WERI-Rb-1 (cell line): Measurements from ENCODE around the gene MACC1.

Experiments used
- DNase-seq: peaks from one replicate; pipeline ENCODE4 v3.0.0-alpha.2; 2020
- H3K27ac ChIP-seq: fragments of 250-450 bp; sonication (Bioruptor Pico); 2 replicates; pipeline ENCODE4 v1.5.1; 2020; ENCODE audit warnings: mild to moderate bottlenecking, moderate library complexity
- H3K27me3 ChIP-seq: fragments of 250-450 bp; sonication (Bioruptor Pico); 2 replicates; pipeline ENCODE4 v1.5.1; 2021; ENCODE audit warnings: mild to moderate bottlenecking, low read depth, moderate library complexity; ENCODE audit not compliant: insufficient read depth, severe bottlenecking
- H3K36me3 ChIP-seq: fragments of 250-450 bp; sonication (Bioruptor Pico); 2 replicates; pipeline ENCODE4 v1.5.1; 2020; ENCODE audit warnings: mild to moderate bottlenecking, moderate library complexity
- H3K4me3 ChIP-seq: 2 replicates; pipeline ENCODE4 v1.5.1; 2011; ENCODE audit warnings: low read depth, mild to moderate bottlenecking, control low read depth, low read length
- H3K9me3 ChIP-seq: fragments of 250-450 bp; sonication (Bioruptor Pico); 2 replicates; pipeline ENCODE4 v1.5.1; 2021; ENCODE audit warnings: mild to moderate bottlenecking, moderate library complexity; ENCODE audit not compliant: severe bottlenecking
- CTCF ChIP-seq: IDR thresholded peaks from 2 replicates; pipeline ENCODE4 v1.5.1; 2011; ENCODE audit warnings: low read depth, mild to moderate bottlenecking, control low read depth, inconsistent platforms, low read length

Gene MACC1

GRCh38 chr7:20240080-20240926, 23.1 kb upstream of the MACC1 start:
- Histone ChIP-seq H3K27ac (no peak overlapping the region), H3K9me3 (no peaks in the 10 kb centered on the region), H3K36me3 (no peaks in the 10 kb centered on the region), H3K4me3 (no peak overlapping the region), H3K27me3 (no peaks in the 10 kb centered on the region)
- TF ChIP-seq CTCF = no peak
- no peak for DNase-seq

GRCh38 chr7:20238754-20239324, 21.7 kb upstream of the MACC1 start:
- no peaks in the 10 kb centered on the region for H3K9me3 ChIP-seq
- TF ChIP-seq CTCF = no peak
- H3K36me3 ChIP-seq = no peaks in the 10 kb centered on the region
- no peak overlapping the region for H3K4me3 ChIP-seq
- H3K27me3 ChIP-seq = no peaks in the 10 kb centered on the region
- no peak for DNase-seq
- H3K27ac ChIP-seq = no peak overlapping the region

GRCh38 chr7:20238194-20238753, 21.1 kb upstream of the MACC1 start:
- Histone ChIP-seq H3K27ac (no peak overlapping the region), H3K4me3 (no peak overlapping the region), H3K27me3 (no peaks in the 10 kb centered on the region), H3K9me3 (no peaks in the 10 kb centered on the region), H3K36me3 (no peaks in the 10 kb centered on the region)
- no peak for TF ChIP-seq CTCF
- no peak for DNase-seq

- Histone ChIP-seq H3K27ac (no peak overlapping the region), H3K27me3 (no peaks in the 10 kb centered on the region), H3K4me3 (no peak overlapping the region), H3K36me3 (no peaks in the 10 kb centered on the region), H3K9me3 (no peaks in the 10 kb centered on the region)
- DNase-seq = no peak
- no peak for TF ChIP-seq CTCF
These were observed 20.4 kb upstream of the MACC1 start for GRCh38 chr7:20237464-20238193.

GRCh38 chr7:20236790-20237189, 19.6 kb upstream of the MACC1 start:
- TF ChIP-seq CTCF = no peak
- Histone ChIP-seq H3K27ac (no peak overlapping the region), H3K27me3 (no peaks in the 10 kb centered on the region), H3K9me3 (no peaks in the 10 kb centered on the region), H3K4me3 (no peak overlapping the region), H3K36me3 (no peaks in the 10 kb centered on the region)
- DNase-seq = no peak
